LNCAP (cell line): ENCODE measurements around the gene KSR1.
A peak's percentile ranks its signal among the peaks of the same experiment; 100 is the strongest.

Experiments used
- TF ChIP-seq, protein P1 (sequence below): fragments of 450-650 bp; IDR thresholded peaks from 2 replicates; pipeline ENCODE4 v1.5.1; 2017; ENCODE audit warnings: mild to moderate bottlenecking

The KSR1 gene

DNA sequence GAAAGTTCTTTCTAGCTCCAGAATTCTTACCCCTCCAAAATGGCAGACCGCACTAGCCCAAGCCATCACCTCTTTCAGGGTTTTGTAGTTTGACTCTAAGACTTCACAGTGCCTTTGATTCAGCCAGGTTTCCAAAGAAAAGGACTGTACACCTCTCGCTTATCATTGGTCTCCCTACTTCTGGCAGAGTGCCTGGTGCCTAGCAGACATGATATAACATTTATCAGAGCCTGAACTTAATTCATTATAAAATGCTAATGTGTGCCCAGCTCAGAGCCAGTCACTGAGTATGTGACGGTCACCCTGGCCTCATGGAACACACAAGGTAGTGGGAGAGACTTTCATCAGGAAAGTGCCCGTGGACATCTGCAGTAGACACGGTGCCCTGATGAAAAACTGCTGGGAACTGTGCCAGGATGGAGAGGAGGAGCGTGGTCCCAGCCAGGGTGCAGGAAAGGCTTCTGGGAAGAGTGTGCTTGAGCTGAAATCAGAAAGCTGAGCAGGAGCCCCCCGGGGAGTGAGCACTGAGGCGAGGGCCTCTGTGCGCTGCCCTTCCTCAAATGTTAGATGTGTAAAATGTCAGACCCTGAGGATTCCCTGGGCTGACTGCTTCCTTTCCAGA, 140.4 kb downstream of the KSR1 start:
- TF ChIP-seq, protein P1, sequence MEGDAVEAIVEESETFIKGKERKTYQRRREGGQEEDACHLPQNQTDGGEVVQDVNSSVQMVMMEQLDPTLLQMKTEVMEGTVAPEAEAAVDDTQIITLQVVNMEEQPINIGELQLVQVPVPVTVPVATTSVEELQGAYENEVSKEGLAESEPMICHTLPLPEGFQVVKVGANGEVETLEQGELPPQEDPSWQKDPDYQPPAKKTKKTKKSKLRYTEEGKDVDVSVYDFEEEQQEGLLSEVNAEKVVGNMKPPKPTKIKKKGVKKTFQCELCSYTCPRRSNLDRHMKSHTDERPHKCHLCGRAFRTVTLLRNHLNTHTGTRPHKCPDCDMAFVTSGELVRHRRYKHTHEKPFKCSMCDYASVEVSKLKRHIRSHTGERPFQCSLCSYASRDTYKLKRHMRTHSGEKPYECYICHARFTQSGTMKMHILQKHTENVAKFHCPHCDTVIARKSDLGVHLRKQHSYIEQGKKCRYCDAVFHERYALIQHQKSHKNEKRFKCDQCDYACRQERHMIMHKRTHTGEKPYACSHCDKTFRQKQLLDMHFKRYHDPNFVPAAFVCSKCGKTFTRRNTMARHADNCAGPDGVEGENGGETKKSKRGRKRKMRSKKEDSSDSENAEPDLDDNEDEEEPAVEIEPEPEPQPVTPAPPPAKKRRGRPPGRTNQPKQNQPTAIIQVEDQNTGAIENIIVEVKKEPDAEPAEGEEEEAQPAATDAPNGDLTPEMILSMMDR, result no peak

DNA sequence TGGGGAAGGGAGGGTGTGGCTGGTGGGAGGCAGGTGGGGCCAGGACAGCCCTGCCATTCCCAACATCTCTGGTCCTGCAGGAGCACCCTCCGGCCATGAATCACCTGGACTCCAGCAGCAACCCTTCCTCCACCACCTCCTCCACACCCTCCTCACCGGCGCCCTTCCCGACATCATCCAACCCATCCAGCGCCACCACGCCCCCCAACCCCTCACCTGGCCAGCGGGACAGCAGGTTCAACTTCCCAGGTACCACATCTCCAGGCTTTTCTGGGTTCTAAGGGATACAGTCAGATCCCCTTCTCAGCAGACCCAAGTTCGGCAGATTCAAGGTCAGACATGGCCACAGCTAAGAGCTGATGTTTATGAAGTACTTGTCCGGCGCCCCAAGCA, 140.9 kb downstream of the KSR1 start:
- TF ChIP-seq, protein P1, result no peak

DNA sequence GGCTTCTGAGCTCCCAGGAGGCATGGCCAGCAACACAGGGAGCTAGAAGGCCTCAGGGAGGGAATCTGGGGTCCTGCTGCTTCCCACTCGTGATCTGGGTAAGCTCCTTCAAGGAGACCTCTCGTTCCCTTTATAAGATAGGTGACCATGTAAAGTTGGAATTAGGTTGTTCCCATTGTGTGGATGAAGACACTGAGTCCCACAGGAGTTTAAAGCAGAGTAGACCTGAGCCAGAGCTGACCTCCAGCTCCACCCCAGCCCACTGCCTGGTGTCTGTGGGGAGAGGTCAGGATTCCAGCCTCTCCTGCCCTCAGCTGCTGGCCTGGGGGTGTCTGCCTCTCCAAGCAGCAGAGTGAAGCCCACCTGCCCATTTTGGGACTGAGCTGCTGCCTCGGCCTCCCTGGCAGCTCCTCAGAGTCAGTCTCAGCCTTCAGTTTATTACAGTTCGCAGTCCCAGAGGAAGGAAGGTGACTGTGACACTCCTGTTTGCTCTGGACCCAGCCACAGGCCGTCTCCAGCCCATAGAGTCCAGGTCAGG, 141.6 kb downstream of the KSR1 start:
- TF ChIP-seq, protein P1, result no peak

DNA sequence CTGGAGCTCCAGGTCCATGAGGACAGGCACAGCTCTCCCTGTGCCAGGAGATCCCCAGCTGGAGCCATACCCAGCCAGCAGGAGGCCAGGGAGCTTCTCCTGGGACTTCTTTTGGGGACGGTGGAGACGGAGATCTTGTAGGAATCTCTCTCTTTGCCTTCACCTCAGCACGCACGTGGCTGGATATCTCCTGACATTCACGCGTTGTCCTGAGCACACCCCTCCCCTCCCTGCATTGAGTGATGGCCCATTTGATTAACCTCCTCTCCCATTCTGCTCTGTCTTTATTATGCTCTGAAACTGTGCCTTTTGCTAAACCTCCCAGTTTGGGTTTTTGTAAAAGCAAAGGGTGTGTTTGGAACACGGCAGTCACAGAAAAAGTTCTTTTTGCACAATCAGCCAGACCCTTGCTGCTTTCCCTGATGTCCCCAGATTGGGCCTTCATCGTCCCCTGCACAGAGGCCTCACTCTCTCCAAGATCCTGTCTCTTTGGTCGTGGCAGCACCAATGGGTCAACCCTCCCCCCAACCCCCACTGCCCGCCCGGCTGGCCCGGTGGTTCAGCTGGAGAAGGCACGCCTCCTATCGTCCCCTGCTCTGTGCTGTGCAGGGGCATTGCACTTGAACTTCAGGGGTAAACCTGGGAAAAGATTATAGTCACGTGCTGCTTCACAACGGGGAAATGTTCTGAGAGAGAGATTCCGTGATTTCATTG, 142.2 kb downstream of the KSR1 start:
- TF ChIP-seq, protein P1, result no peak

DNA sequence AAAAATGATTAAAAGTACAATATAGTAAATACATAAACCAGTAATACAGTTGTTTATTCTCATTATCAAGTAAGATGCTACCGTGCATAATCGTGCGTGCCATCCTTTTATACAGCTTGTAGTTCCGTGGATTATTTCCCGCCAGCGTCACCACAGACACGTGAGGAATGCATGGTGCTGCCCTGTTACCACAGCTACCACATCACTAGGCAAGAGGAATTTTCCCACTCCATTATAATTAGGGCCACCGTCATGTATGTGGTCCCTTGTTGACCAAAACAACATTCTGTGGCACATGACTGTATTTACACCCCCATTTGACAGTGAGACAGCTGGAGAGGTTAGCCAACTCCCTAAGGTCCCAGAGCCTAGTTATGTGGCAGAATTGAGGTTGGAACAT, 144.2 kb downstream of the KSR1 start:
- TF ChIP-seq, protein P1, result no peak

DNA sequence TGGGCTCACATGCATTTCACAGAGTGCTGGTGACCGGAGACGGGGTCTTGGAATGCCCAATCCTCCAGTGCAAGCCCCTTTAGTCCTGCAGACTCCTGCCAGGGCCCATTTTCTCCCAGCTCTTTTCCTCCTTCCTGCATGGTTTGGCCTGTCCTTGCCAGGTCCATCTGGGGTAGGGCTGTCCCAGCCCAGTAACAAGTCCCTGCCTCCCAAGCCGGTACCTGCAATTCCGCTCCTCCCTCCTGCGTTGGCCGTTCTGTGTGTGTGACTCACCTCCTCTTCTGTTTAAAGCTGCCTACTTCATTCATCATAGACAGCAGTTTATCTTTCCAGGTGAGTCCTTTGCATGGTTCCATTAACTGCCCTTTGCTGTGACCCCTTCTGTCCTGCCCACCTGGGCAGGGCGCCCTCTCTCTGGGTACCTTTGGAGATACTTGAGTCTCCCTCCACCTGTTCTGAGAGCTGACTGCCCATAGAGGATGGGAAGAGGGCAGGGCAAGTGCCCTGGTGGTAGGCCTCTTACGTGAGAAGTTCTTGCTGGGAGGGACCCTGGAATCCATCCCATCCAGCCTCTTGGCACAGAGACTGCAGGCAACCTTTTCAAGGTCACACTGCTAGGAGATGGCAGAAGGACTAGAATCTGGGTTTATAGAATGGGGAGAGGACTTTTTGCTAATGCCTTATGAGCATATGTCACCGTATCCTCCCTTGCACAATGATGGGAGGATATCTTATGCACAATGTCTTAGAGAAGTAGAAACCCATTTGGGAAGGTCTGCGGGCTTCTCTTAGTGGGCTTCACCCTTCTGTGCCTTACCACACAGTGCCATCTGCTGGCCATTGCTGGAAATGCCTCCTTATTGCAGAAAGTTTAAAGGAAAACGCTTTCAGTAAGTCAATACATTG, 145.1 kb downstream of the KSR1 start:
- TF ChIP-seq, protein P1, result peak; percentile 96

DNA sequence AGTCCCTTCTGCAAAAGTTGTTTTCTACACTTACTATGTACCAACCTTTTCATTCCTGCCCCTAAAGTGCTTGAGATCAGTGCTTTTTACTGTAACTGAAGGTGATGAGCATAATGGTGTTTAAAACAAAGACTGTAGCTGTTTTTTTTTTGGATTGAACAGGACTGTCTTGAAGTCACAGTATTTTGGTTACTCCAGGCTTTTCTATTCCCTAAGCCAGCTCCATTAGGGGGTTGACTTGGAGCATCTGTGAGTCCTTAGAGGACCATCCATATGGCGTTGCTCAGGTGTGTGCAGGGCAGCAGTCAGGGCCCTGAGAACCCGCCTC, 145.7 kb downstream of the KSR1 start:
- TF ChIP-seq, protein P1, result no peak
